Fibroblast of skin of abdomen (primary cell): Measurements from ENCODE around the gene FSD2.
"Not testable (repeated sequence)": the region's sequence is repeated elsewhere in the genome, so short reads cannot be mapped to it uniquely, and the experiment has no call there.

ENCODE experiments used
- DNase-seq: peaks from one replicate; pipeline ENCODE4 v3.0.0-alpha.2; 2013

FSD2 gene

GRCh38 chr15:82829234-82829633 is 23.4 kb upstream of the FSD2 start:
- no peak for DNase-seq

- no peak for DNase-seq
Observed at GRCh38 chr15:82828075-82828474, 22.2 kb upstream of the FSD2 start.

- no peak for DNase-seq
Observed at GRCh38 chr15:82823049-82823448, 17.2 kb upstream of the FSD2 start.

- not testable (repeated sequence) for DNase-seq
Observed at GRCh38 chr15:82821851-82822250, 16.0 kb upstream of the FSD2 start.

GRCh38 chr15:82821396-82821795 is 15.5 kb upstream of the FSD2 start:
- peak; percentile 67 for DNase-seq

- DNase-seq: no peak
Observed at GRCh38 chr15:82820128-82820527, 14.3 kb upstream of the FSD2 start.

- DNase-seq: no peak
Observed at GRCh38 chr15:82812994-82813393, 7.1 kb upstream of the FSD2 start.

- DNase-seq: no peak
Observed at GRCh38 chr15:82810890-82811426, 5.1 kb upstream of the FSD2 start.

GRCh38 chr15:82810061-82810889 is 4.4 kb upstream of the FSD2 start:
- peak; percentile 52 for DNase-seq

- DNase-seq: peak; percentile 98
Observed at GRCh38 chr15:82809308-82810060, 3.6 kb upstream of the FSD2 start, which contains the start of gene WHAMM. WHAMM (plus strand) TSS chr15:82809628; CDS start chr15:82809727, 99 bp downstream.

GRCh38 chr15:82808634-82809041 is 2.8 kb upstream of the FSD2 start:
- no peak for DNase-seq

GRCh38 chr15:82807920-82808633 is 2.2 kb upstream of the FSD2 start:
- no peak for DNase-seq

GRCh38 chr15:82804575-82804949 is 1.3 kb downstream of the FSD2 start:
- peak; percentile 29 for DNase-seq

- peak; percentile 40 for DNase-seq
Observed at GRCh38 chr15:82803793-82804574, 1.9 kb downstream of the FSD2 start.

- DNase-seq: no peak
Observed at GRCh38 chr15:82802497-82802896, 3.4 kb downstream of the FSD2 start.

- DNase-seq: no peak
Observed at GRCh38 chr15:82799183-82799841, 6.6 kb downstream of the FSD2 start.

- no peak for DNase-seq
Observed at GRCh38 chr15:82798531-82799166, 7.2 kb downstream of the FSD2 start.

GRCh38 chr15:82798104-82798503 is 7.8 kb downstream of the FSD2 start:
- DNase-seq: no peak

- DNase-seq: no peak
Observed at GRCh38 chr15:82793737-82794136, 12.1 kb downstream of the FSD2 start.

GRCh38 chr15:82792068-82792467 is 13.8 kb downstream of the FSD2 start:
- no peak for DNase-seq

- DNase-seq: no peak
Observed at GRCh38 chr15:82790321-82790720, 15.5 kb downstream of the FSD2 start.
